ENCODE results near the gene PHF20. TPM values are rescaled to one million over a fixed set of nuclear protein-coding genes. Genes with fewer than 3 reads are reported as not detected.

The PHF20 gene
- total and polyA plus RNA-seq, 2 of the 8 experiments (the other 6 are each of a cell fraction or from before 2014, with no cell fraction given): 25.6 to 70.1 TPM

- no peak for TF ChIP-seq CHD7 (IDR thresholded peaks at IDR 0.05; ENCODE audit: insufficient replicate concordance, low read length)
- no peak for TF ChIP-seq GABPA (IDR thresholded peaks at IDR 0.05; ENCODE audit: borderline replicate concordance, insufficient read depth, low read length)
- no peak for TF ChIP-seq RNF2 (IDR thresholded peaks at IDR 0.05; ENCODE audit: borderline replicate concordance, low read depth, low read length, missing control alignments, poor library complexity, severe bottlenecking)
- no peak for TF ChIP-seq MAFK (IDR thresholded peaks at IDR 0.05; ENCODE audit: low read depth, low read length)
- TF ChIP-seq PHF8 (conservative IDR thresholded peaks at IDR 0.05; ENCODE audit: low read depth, low read length): no peak
These were observed 19.3 kb downstream of the PHF20 start (continued) for GRCh38 chr20:35791097-35791496.
